Stimulated activated CD4-positive, alpha-beta T cell treated with anti-CD3 and anti-CD28 coated beads, Interleukin-1b, Interleukin-23, amount 100 ng/mL, for 24 hours (primary cell): ENCODE measurements around the gene VIL1.

Experiments used
- DNase-seq, 4 experiments: peaks; one replicate each; pipeline ENCODE4 v3.0.0-alpha.2; 2020; ENCODE audit warnings: low read depth in 4 of 4, low spot score in 1 of 4

The VIL1 gene

DNA sequence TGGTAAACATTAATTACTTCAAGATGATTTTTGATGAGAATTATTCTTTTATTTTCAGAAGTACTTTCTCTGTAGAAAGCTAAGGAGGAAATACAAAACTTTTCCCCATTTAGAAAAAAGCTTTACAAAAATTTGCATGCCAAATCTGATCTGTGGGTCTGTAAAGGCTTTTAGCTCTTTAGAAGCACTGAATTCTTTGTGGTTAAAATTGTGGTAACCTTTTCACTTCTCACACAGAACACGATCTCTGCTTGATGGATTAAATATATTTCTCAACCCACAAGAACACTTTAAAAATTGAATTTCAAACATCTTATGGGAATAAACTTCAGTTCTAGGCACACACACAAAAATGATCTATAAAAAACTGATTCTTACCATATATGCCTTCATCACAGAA is 63.7 kb downstream of the VIL1 start:
- no peak for DNase-seq

DNA sequence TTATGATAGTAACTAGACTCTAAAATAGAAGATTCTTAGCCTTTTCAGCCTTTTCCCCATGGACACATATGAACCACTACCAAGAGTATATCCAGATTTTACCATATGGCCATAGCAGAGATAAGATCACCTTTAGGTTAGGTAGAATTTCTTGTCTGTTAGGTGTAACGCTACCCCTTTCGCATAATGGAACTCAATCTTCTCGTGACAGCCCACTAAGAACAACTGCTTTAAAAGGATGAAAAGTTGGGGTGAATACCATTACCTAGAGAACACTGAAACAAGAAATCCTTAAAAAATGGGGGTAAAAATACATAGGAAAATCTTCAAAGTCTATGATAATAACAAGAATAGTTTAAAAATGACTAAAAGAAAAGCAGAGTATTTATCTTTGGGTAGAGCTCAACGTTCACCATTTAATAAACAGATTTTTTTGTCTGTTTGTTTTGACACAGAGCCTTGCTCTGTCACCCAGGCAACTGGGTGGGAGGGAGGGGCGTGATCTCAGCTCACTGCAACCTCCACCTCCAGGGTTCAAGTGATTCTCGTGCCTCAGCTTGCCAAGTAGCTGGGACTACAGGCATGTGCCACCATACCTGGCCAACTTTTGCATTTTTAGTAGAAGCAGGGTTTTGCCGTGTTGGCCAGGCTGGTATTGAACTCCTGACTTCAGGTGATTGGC is 67.2 kb downstream of the VIL1 start:
- DNase-seq: no peak

DNA sequence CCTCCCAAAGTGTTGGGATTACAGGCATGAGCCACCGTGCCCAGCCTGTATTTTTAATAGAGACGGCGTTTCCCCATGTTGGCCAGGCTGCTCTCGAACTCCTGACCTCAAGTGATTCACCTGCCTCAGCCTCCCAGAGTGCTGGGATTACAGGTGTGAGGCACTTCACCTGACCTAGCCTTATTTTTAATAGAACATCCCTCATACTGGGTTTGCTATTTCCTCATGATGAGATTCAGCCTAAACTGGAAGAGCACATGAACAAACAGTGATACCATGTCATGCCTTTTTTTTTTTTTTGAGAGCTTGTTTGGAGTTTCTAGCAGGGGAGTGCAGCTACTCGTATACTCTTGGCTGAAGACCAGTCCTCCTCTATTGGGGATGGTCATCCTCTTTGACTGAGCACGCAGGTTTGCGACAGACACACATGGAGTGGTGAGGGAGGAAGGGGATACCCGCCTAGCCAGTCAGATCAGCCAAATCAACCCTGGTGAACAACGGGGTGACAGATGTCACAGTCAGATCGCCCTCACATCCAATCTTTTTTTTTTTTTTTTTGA is 81.7 kb downstream of the VIL1 start:
- no peak for DNase-seq

DNA sequence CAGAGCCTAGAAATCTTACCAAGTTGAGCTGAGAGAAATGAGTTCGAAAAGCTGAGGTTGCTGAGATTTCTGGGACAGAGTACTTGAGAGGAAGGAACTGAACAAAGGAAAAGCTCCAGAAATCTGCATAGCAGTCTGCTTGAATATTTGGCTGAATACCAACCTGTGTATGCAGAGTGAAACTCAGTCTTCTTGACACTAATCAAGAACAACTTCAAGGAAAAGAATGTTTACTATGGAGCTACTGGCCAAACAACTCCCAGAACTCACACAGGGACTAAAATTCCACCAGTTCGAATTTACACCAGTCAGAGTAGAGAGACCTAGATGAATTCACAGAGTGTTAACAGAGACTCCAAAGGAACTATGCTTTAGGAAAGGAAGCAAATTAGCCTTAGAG is 82.7 kb downstream of the VIL1 start:
- DNase-seq: no peak
